AG09309 (cell line): ENCODE results near the gene CDC16.

ENCODE experiments used
- DNase-seq: peaks from one replicate; pipeline ENCODE4 v3.0.0-alpha.2; 2010; ENCODE audit warnings: low read depth
- H3K4me3 ChIP-seq: 2 replicates; pipeline ENCODE4 v1.5.1; 2011; ENCODE audit warnings: mild to moderate bottlenecking, low read depth, low read length, moderate library complexity; ENCODE audit not compliant: control insufficient read depth
- CTCF ChIP-seq: IDR thresholded peaks from 2 replicates; pipeline ENCODE4 v1.5.1; 2011; ENCODE audit warnings: mild to moderate bottlenecking, low read depth, low read length, inconsistent platforms; ENCODE audit not compliant: insufficient read depth, control insufficient read depth; ENCODE audit errors: missing control alignments

The CDC16 gene

GRCh38 chr13:114304346-114305034 is 69.8 kb downstream of the CDC16 start:
- no peak for TF ChIP-seq CTCF
- H3K4me3 ChIP-seq = no peak overlapping the region
- DNase-seq = no peak

- no peak for DNase-seq
Measured at GRCh38 chr13:114309086-114309485, 74.4 kb downstream of the CDC16 start.

GRCh38 chr13:114309806-114310410 is 75.2 kb downstream of the CDC16 start:
- no peak for TF ChIP-seq CTCF
- H3K4me3 ChIP-seq = no peak overlapping the region
- DNase-seq = no peak

More at GRCh38 chr13:114309086-114309485, 74.4 kb downstream of the CDC16 start:
- TF ChIP-seq CTCF = no peak
- H3K4me3 ChIP-seq = no peak overlapping the region

DNA sequence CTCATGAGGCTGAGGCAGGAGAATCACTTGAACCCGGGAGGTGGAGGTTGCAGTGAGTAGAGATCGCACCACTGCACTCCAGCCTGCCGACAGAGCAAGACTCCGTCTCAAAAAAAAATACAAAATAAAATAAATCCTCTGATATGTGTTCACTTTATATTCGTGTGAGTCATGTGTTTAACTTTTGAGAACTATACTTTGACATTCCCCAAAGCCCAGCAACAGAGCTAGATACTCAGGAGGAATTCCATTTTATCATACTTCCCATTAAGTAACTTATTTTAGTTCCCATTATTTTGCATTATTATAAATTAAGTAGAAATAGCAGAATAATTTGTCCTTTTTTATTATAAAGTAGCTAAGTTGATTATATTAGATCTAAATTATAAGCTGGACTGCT is 76.3 kb downstream of the CDC16 start:
- DNase-seq = no peak
- no peak overlapping the region for H3K4me3 ChIP-seq
- TF ChIP-seq CTCF = no peak

DNA sequence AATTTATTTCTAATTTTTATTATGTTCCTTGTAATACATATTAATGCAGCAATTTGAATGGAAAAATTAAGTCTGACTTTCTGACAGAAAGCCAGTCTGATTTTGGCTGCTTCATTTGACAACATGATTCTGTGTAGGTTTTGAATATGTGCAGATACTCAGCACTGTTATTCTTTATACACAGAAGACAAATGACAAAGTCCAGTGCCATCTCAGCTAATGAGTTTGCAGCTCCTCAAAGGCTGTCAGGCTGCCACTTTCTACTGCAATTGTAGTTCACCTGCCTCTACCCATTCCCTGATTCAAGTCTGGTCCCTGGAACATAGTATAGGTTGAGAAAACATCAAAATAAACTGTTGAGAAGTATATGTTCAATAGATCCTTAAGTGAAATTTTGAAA is 76.7 kb downstream of the CDC16 start:
- TF ChIP-seq CTCF = no peak
- H3K4me3 ChIP-seq = no peak overlapping the region
- no peak for DNase-seq

DNA sequence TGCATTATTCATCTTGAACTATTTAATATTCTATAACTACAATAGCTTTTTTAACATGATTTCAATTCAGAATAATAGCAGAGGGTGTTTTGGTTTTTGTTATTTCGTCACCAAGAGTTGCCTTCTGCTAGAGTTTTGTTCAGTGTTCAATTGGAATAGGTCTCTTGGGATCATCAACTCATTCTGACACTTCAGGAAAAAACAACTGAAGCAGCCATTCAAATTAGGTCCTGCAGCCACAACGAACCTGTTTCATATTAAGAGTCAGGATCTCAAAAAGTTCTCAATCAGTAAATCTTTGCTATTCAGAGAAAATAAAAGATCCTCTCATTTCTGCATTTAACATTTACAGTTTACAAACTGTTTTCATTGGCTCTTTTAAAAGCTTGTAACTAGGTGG is 77.2 kb downstream of the CDC16 start:
- H3K4me3 ChIP-seq = no peak overlapping the region
- no peak for DNase-seq
- no peak for TF ChIP-seq CTCF
